ENCODE data around the gene PAAF1.

PAAF1 gene

GRCh38 chr11:73862986-73863385 lies 13.8 kb upstream of the PAAF1 start:
- no peak for DNase-seq (ENCODE audit: low read depth, low spot score)
- in situ Hi-C loops (cut with HindIII; ENCODE audit: low sequenced_read_pairs): no loop called here
- no peak for TF ChIP-seq CTCF (IDR thresholded peaks at IDR 0.05; ENCODE audit: low read depth, low read length)

GRCh38 chr11:73866095-73866579 lies 10.7 kb upstream of the PAAF1 start:
- no peak overlapping the region for H3K4me3 ChIP-seq (ENCODE audit: low read depth, low read length)
- peak; percentile 30 for DNase-seq (ENCODE audit: low read depth, low spot score)
- no peak for TF ChIP-seq CTCF (IDR thresholded peaks at IDR 0.05; ENCODE audit: low read depth, low read length)
- in situ Hi-C loops (cut with HindIII; ENCODE audit: low sequenced_read_pairs): no loop called here

More at GRCh38 chr11:73862986-73863385, 13.8 kb upstream of the PAAF1 start:
- H3K4me3 ChIP-seq (ENCODE audit: low read depth, low read length): no peak overlapping the region

- peak; percentile 67 for DNase-seq (ENCODE audit: low read depth, low spot score)
- no peak for TF ChIP-seq CTCF (IDR thresholded peaks at IDR 0.05; ENCODE audit: low read depth, low read length)
- H3K4me3 ChIP-seq (ENCODE audit: low read depth, low read length): no peak overlapping the region
- in situ Hi-C loops (cut with HindIII; ENCODE audit: low sequenced_read_pairs): no loop called here
Measured at GRCh38 chr11:73866586-73866996, 10.2 kb upstream of the PAAF1 start.

- TF ChIP-seq CTCF (IDR thresholded peaks at IDR 0.05; ENCODE audit: low read depth, low read length): no peak
- in situ Hi-C loops (cut with HindIII; ENCODE audit: low sequenced_read_pairs): no loop called here
- DNase-seq (ENCODE audit: low read depth, low spot score): no peak
- H3K4me3 ChIP-seq (ENCODE audit: low read depth, low read length): no peak overlapping the region
Measured at GRCh38 chr11:73869332-73869949, 7.4 kb upstream of the PAAF1 start.

GRCh38 chr11:73870261-73870660 lies 6.5 kb upstream of the PAAF1 start:
- in situ Hi-C loops (cut with HindIII; ENCODE audit: low sequenced_read_pairs): no loop called here
- DNase-seq (ENCODE audit: low read depth, low spot score): no peak
- H3K4me3 ChIP-seq (ENCODE audit: low read depth, low read length): no peak overlapping the region
- no peak for TF ChIP-seq CTCF (IDR thresholded peaks at IDR 0.05; ENCODE audit: low read depth, low read length)

- TF ChIP-seq CTCF (IDR thresholded peaks at IDR 0.05; ENCODE audit: low read depth, low read length): no peak
- H3K4me3 ChIP-seq (ENCODE audit: low read depth, low read length): no peak overlapping the region
- in situ Hi-C loops (cut with HindIII; ENCODE audit: low sequenced_read_pairs): no loop called here
- DNase-seq (ENCODE audit: low read depth, low spot score): no peak
Measured at GRCh38 chr11:73872749-73873357, 3.9 kb upstream of the PAAF1 start.
